Activated CD4-positive, alpha-beta T cell treated with anti-CD3 and anti-CD28 coated beads, Interleukin-2, amount 50 U/mL, for 1 hour (primary cell): ENCODE results near the gene SLC2A6.

Source experiments
- DNase-seq: peaks from one replicate; pipeline ENCODE4 v3.0.0-alpha.2; 2020

SLC2A6 gene, protein sequence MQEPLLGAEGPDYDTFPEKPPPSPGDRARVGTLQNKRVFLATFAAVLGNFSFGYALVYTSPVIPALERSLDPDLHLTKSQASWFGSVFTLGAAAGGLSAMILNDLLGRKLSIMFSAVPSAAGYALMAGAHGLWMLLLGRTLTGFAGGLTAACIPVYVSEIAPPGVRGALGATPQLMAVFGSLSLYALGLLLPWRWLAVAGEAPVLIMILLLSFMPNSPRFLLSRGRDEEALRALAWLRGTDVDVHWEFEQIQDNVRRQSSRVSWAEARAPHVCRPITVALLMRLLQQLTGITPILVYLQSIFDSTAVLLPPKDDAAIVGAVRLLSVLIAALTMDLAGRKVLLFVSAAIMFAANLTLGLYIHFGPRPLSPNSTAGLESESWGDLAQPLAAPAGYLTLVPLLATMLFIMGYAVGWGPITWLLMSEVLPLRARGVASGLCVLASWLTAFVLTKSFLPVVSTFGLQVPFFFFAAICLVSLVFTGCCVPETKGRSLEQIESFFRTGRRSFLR

GRCh38 chr9:133478851-133479711 is at the start of gene SLC2A6:
Gene SLC2A6, minus strand, starts transcription at chr9:133479099. Its CDS starts 40 bp downstream, at chr9:133479059.
- peak; percentile 73 for DNase-seq

- no peak for DNase-seq
Measured at GRCh38 chr9:133528001-133528875, 49.3 kb upstream of the SLC2A6 start.

GRCh38 chr9:133527444-133527920 is 48.6 kb upstream of the SLC2A6 start:
- no peak for DNase-seq

- DNase-seq = no peak
Measured at GRCh38 chr9:133526721-133527321, 47.9 kb upstream of the SLC2A6 start.

DNA sequence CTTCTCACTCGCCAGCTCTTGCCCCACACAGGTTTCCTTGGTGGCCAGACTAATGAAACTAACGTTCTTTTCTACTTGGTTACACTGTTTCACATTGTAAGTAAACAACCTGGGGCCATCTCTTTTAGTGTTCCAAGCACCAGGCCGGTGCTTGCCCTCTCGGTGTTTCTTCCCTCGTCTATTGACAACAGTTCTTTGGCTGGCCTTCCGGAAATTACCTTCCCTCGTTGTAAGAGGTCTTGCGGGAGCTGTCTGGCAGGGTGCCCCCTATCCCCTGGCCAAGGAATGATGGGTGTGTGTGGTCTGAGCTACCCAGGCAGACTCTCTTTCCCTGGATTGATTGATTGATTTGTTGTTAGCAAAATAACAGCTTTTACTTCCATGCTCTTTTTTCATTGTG is 46.8 kb upstream of the SLC2A6 start:
- no peak for DNase-seq

DNA sequence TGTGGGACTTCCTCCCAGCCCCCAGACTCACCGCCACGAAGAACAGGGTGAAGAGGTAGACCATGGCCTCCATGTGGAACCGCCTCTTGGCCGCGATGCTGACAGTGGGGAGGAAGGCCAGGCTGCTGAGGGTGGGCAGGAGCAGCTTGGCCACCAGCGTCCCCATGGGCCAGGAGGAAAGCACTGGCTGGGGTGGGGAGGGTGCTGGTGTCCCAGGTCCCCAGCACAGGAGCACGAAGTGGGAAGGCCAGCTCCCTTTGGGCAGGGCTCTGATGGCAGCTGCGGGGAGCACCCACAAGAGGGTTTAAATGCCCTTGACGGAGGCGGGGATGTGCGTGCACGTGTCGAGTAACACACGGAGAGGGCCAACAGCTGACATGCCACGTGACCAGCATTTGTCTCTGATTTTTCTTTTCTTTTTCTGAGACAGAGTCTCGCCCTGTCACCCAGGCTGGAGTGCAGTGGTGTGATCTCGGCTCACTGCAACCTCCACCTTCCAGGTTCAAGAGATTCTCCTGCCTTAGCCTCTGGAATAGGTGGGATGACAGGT is 45.9 kb upstream of the SLC2A6 start, which contains the start of gene MYMK:
TSS of gene MYMK (minus strand) at position 281 of the 550 bp plus-strand sequence. CDS start at position 166, 115 bp downstream.
- no peak for DNase-seq

- DNase-seq = no peak
Measured at GRCh38 chr9:133524146-133524545, 45.2 kb upstream of the SLC2A6 start.

- no peak for DNase-seq
Measured at GRCh38 chr9:133523106-133523505, 44.2 kb upstream of the SLC2A6 start.

DNA sequence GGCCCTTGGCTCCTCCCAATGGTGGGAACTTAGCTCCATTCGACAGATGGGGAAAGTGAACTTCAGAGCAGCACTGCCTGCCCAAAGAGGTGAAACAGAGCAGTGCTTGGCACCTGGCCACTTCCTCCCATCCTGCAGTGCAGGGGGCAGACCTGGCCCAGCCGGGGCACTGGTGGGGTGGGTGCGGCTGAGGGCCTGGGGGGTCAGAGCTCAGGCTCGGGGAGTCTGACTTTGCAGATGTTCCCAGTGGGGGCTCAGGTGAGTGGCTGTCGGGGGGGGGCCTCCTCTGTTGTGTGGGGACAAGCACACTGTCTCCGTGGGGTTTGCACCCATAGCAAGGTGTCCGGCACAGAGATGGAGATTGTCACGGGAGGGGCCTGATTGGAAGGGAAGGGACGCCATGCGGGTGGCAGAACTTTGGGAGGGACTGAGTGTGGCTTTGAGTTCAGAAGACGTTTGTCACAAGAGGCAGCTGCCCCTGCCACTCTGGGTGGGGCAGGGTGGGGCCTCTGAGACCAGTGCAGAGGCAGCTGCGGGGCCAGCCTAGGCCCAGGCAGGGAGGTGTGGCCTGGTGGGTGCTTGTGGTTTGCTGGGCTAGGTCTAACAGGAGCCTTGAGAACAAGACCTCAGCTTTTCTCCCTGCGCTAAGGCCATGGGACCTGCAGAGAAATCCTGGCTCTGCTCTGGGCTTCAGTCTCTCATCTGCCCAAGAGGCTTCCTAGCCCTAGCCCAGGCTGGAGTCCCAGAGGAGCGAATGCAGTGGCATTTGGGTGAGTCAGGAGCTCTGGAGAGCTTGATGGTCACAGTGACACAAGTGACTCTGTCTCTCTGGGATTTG is 43.4 kb upstream of the SLC2A6 start:
- no peak for DNase-seq

GRCh38 chr9:133521122-133522072 is 42.5 kb upstream of the SLC2A6 start:
- no peak for DNase-seq

GRCh38 chr9:133520121-133520835 is 41.4 kb upstream of the SLC2A6 start:
- DNase-seq = no peak

DNA sequence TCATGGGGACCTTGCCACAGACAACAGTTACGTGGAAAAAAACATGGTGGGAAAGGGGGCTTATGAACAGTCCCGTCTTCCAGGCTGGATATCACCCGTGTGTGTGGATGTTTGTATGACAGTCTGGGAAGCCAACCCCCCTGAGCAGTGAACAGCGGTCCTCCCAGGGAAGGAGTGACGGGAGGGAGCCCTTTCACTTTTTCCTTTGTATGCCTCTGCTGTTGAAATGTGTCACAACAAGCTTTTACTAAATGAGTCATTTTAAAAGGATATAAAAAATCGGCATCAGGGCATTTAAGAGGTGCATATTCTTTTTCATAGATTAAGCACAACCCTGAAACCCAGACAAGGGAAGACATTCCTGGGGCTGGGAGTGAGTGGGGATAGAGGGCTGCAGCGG is 40.8 kb upstream of the SLC2A6 start:
- no peak for DNase-seq

DNA sequence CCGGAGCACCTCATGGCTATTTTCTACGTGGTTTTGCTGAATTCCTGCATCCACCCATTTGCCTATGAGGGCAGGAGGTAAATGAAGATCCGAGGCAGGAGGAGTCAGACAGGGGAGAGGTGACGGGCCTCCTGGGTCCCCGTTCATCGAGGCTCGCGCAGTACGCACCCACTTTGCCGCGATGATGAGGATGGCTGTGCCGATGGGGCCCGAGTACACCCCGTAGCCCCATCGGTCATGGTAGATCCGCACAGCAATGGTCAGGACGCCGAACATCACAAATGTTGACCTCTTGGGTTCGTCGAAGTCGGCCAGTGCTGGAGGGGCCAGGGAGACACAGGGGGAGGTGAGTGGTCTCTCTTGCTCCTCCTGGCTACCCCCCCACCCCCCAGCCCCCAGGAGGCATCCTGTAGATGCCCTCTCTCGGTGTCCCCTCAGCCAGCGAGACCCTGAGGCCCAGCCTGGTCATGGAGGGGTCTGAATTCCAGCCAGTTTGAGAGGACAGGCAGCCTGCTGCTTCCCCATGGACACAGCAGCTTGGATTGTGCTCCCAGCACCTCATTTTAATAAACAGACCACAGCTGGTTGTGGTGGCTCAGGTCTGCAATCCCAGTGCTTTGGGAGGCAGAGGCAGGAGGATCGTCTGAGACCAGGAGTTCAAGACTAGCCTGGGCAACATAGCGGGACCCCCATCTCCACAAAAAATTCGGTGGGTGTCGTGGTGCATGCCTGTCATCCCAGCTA is 40.0 kb upstream of the SLC2A6 start:
- DNase-seq = no peak

DNA sequence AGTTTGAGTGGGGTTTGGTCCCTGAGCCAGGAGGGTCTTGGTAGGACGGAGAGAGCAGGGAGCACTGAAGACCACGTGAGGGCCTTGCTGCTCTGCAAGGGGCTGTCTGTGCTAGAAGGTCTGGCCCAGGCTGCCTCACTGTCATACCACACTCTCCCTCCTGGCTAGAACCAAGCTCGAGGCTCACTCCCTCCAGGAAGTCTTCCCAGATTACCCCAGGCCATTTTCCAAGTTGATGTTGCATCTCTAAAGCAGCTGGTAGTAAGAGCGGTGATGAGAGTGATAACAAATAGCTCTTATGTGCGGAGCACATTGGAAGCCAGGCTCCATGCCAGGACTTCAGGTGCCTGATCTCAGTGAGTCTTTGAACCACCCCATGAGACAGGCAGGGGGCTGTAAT is 39.3 kb upstream of the SLC2A6 start:
- no peak for DNase-seq

DNA sequence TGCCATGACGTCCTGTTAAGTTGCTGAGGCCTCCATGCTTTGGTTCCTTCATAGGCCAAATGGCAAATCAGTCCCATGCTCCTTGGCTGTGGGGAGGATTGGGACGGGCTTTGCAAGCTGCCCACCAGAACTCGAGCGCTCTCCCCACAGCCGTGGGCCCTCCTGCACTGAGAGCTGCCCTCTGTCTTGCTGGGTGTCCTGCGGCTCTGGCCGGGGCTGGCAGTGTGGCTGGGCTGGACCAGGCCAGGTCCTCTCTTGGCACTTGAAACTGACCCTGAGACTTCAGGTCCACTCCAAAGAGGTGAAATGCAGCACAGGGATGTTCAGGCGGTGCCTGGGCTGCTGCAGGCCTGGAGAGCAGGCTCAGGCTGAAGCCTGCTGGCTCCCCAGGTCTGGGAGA is 38.8 kb upstream of the SLC2A6 start:
- DNase-seq = no peak

DNA sequence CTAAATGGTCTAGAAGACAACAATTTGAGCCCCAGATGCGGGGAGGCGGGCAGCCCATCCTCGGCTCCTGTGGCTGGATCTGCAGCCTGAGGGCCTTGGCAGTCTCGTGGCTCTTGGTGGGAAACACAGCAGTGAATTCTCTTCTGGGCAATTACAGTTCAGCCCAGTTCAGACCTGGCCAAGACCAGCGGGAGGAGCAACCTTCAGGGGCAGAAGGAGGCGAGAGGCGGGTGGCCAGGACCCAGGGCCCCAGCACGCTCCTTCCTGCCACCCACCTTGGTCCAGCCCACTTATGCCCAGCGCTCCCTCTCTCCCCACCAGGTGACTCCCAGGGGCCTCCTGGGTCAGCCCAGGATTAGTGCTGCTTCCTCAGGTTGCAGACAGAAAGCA is 38.1 kb upstream of the SLC2A6 start:
- no peak for DNase-seq

DNA sequence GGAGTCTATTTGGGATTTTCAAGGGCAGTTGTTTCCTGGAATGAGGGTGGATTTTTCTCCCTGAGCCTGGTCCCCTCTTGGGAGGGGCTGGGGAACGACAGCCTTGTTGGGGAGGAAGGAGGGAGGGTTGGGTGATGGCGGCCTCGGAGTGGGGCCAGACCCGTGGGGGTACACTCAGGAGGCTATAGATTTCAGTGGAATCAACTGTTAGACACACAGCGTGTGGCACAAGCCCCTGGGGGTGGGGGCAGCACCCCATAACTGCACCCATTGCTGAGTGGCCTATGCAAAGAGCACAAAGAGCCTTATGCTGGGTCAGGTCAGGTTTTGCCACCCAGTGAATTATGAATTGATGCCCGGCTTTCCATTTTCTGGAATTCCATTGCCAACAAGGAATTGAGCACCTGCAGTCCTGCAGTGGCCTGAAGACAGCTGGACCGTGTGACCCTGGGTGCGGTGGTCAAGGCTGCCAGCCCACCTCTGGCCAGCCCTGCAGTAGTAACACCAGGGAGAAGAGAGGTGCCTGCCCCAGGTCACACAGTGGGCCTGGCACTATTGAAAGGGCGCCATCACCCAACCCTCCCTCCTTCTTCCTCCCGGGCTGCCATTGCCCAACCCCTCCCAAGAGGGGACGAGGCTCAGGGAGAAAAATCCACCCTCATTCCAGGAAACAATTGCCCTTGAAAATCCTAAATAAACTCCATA is 37.5 kb upstream of the SLC2A6 start:
- no peak for DNase-seq
